HCEC 1CT (cell line): ENCODE results near the gene BICDL1.

Source experiments
- DNase-seq: peaks from one replicate; pipeline ENCODE4 v3.0.0-alpha.2; 2017

The BICDL1 gene

DNA sequence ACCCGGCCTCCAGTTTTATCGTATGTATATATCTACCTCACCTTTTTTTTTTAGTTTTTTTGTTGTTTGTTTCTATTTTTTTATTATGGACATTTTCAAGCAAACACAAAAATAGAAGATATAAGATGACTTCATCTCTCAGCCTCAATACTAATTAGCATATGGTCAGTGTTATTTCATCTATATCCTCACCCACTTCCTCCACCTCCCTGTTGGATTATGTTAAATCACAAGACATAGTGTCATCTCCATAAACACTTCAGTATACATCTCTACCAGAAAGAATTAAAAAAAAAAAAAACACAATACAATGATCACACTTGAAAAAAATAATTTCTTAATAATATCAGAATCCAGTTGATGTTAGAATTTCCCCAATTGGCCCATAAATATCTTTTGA is 92.6 kb downstream of the BICDL1 start:
- no peak for DNase-seq

DNA sequence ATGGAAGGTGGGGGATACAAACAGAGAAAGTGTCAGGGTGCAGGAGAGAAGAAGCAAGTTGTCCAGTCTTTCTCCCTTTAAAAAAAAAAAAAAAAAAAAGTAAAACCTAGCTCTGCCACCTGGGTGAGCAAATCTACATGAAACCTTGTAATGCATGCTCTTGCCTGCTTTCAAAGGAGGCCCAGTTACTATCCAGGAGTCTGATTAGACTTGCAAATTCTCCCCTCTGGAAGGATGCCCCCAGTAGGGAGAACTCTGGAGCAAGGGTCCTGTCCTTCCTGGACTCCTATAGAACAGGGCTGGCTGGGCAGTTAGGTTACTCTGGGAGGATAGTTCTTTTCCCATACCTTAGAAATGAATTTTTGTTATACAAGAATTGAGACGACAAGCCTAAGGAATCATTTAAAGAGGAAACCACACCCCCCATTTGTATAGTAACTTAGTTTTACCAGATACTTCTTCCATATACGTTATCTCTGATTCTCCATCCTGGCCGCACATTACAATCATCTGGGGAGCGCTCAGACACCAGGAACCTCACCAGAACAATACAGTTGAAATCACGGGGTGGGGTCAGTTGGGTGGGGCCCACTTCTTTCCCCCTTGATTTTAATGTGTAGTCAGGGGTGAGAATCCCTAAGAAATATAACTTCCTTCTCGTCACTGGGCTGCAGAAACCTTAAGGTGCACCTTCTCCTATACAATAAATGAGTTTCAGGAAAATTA is 97.0 kb downstream of the BICDL1 start:
- DNase-seq: no peak

DNA sequence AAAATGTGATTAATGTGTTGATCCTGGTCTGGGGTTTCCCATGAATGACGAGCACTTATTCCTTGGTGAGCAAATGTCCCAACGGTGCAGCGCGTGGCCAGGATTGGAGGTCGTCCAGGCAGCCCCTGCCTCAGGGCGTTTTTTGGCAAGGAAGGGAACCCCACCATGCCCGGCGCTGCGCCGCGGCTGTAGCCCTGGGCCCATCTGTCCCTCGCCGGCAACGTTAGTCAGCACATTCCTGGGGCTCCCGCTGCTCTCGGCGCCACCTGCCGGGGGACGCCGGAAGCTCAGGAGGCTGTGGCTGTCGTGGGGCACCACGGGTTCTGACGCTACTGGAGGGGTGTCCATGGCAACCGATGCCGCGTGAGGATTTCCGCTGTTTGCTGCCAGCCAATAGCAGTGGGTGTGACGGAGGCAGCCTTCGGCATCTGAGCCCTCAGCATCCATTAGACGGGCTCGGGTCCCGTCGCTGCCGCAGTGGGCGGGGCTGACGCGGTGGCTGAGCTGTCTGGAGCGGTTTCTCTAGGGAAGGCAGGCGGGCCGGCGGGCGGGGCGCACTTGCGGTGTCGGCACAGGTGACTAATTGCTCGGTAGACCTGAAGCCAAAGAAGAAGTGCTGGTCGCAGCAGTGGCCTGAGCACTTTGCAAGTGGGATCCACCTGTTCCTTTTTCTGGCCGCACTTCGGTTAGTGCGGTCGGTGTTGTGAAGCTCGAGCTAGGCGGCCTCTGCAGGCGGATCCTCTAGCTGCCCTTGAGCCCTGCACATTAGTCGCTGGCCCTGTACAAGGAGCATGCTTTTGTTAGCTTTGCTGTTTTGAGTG is 98.0 kb downstream of the BICDL1 start:
- DNase-seq: peak; percentile 97

DNA sequence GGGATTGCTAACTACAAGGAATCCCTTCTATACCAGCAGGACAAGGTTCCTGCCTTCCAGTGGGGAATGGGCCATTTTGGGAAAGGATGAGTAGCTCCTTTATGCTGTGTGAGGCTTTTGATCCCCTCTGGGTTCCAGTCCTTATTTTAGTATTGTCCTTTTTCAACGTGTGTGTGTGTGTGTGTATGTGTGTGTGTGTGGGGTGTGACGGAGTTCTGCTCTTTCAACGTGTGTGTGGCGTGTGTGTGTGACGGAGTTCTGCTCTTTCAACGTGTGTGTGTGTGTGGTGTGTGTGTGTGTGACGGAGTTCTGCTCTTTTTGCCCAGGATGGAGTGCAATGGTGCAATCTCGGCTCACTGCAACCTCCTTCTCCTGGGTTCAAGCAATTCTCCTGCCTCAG is 100.1 kb downstream of the BICDL1 start:
- DNase-seq: no peak

DNA sequence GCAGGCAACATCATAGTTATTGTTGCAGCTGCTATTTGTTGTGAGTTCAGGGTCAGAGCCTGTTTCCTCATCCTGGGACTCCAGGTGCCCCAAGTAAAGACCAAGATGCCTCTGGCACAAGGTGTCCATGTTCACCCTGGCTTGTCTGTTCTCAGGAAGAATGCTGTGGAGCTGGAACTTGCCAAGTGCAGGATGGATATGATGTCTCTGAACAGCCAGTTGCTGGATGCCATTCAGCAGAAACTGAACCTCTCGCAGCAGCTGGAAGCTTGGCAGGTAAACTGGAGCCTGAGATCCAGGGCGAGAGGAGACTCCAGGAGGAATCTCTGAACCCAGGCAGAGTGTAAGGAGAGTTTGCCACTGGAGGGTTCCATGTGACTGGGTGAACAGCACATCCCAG is 100.8 kb downstream of the BICDL1 start:
- no peak for DNase-seq

DNA sequence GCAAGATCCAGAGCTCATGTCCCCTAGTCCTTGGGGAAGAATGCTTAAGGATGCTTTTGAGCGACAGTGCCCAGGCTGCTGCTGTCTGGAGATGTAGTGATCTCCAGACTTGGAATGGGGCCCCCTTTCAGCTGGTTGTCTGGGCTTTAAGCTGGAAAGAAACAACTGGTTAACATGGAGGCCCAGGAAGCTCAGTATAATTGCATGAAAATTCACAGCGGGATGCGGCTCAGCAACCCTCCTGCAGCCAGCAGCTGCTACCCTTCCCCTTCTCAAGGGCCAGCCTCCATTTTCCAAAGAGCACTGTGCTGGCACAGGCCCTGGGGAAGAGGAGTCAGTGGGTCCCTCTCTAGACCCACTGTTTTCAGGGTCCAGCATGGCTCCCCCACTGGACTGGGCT is 101.2 kb downstream of the BICDL1 start:
- no peak for DNase-seq

DNA sequence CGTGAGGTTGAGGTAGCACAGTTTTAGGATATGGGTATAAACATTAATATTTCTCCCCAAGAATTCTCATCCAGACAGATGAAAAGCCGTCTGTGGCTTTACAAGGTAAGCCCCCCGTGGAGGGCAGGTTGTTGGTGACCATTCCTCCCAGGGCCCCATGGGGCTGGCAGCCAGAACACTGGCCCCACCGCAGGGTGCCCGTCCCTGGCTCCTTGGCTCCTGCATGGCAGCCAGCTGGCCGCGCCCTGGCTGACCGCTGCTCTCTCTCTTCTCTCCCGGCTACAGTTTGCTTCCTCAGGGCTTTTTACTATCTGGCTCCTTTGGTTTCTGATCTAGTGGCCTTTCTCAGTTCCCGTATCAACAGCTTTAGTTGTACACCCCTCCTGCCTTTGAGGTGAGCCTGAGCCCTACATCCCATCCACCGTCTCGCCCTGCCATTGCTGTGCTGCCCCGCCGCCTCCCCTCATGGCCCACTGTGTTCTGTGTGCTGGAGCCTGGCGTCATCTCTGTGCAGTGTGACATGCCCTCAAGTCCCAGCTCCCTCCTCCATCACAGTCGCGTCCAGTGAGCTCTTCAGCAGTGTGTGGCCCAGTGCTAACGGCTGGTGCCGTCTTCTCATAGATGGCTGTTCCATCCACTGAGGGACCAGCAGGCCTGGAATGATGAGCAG is 101.7 kb downstream of the BICDL1 start:
- DNase-seq: no peak

DNA sequence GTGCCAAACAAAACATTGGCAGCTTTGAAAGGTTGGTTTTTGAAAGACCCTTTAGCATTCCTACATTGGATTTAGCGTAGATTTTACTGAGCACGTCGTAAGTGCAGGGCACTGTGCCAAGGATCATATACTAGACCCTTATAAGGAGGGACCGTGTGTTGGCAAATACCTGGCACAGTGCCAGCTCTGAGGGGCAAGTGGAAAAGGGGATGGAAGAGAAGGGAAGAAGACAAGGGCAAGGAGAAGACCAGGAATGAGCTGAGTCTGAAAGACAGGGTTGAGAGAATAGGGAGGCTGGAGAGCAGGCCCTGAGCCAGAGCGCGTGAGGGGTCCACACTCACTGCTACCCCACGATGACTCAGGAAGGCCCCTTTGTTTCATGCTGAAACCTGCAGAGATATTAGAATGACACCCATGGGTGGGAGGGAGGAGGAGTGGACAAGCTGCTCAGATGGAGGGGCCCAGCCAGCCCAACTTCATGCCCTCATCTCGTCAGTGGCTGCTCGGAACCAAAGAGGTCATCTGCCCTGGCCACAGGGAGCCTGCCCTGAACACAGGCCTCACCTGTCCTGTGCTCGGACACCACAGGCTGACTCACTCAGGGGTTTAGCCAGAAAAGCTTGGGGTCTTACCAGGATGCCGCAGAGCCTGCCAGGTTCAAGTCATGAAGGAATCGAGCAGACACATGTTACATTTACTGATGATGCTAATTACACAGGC is 102.5 kb downstream of the BICDL1 start:
- no peak for DNase-seq

DNA sequence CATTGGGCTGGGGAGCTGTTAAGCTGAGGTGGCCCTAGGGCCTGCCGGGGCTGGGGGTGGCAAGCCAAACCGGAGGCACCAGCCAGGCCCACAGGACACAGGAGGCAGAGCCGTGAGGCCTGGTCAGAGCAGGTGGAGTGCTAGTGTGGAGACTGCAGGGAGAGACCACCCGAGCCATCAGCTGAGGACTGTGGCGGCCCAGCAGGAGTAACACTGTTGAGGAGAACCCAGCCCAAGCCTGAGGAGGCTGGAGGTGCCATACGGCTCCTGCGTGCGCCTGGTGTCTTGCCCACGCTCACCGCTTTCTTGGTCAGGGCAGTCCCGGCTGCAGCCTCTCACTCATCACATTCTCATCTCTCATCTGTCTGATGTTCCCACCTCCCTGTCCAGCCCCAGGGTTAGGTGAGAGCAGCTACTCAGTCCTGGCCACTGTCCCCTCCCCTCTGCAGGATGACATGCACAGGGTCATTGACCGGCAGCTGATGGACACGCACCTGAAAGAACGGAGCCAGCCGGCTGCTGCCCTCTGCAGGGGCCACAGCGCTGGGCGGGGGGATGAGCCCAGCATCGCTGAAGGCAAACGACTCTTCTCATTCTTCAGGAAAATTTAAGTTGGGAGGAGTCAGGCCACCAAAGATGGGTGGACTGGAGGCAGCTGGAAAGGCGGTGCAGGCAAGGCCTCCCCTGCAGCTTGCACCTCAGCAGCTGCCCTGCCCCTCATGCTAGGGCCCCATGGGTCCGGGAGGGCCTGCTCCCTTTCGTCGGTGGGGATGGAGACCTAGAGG is 103.7 kb downstream of the BICDL1 start:
- DNase-seq: no peak

DNA sequence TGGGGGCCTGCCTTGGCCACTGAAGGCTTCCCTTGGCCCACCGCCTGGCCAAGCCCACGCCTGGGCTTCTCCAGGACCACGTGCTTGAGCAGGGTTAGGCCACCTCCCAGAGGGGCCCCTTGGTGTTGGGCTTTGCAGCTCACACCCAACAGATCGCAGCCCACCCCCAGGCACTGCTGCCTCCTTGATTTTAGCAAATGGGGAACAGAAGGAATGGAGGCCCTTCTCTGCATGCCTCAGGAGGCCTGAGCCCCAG is 104.2 kb downstream of the BICDL1 start:
- DNase-seq: no peak

DNA sequence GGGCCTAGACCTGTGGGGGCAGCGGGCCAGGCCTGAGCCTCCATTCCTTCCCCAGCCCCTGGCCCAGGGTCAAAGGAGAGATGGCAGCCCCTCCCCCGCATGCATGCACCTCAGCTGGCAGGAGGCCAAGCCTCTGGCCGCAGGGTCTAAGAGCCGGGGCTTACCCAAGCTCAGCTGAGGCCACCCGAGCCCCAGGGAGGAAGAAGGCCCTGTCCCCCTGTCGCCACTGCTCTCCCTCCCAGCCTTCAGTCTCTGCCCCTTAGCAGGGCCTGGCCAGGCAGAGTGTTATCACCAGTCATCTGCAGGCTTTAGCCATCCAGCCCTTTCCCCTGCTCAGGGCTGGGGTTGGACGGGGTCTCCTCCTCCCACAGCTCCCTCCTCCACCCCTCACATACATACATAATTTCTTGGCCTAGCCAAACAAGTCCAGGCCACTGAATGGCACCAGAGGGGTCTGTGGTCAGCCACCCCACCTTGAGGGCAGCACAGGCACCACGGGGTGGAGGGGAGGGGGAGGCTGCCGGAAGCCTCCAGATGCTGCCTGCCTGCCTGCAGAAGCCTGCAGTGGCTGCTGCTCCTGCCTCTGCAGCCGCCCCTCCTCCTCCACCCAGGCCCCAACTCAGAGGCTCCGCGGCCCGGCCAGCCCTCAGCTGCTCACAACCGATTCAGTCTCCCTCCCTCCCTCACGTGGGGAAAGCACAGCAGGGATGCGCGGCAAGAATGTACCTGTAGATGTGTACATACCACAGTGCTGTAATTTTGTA is 104.7 kb downstream of the BICDL1 start:
- DNase-seq: no peak

DNA sequence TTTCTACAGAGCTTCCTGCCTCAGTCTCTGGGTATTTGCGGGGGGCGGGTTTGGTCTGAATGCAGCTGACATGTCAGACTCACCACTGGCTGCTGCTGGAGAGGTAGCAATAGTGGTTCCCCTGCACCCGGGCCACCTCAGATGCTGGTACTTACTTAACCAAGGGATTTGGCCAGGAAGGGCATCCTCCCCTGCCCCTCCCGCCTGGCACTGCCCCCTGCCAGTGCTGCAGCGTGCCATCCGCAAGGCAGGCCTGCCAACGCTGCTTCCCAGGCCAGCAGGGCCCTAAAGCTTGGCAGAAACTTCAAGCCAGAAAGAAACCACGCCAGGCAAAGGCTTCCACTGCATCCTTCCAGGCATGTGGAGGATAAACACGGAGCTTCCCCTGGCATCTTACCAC is 105.4 kb downstream of the BICDL1 start:
- DNase-seq: no peak

DNA sequence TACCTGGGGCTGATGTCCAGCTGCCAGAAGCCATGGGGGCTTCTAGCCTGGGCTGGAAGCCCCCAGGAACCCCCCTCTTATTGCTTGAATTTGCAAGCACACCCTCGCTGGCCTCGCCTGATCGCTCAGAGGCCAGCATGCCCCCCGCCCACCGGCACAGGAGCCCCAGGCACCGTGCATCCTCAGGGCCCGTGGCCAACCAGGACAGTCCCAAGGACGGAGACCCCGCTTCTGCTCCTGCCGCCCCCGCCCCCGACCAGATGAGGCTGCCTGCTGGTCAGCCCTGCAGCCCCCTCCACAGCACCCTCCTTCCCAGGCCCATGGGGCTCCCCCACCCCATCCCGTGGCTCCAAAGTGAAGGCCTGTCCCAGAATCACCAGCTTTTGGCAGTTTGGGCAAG is 106.3 kb downstream of the BICDL1 start:
- DNase-seq: no peak

DNA sequence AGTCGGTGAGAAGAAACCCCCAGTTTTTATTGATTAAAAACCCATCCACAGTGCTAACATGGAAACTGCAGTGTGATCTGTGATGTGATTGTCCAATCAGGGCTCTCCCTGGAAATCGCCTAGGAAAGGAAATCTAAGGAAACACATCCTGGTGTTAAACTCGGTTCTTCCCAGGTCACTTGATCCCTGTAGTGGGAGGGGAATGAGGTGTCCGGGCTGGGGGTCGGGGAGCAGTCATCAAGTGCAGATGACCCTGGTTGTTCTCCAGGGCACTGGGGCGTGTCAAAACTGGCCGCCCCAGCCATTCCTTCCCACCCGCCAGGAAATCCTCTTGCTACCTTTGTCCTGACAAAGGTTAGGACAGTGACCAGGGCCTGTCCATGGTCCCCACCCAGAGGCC is 106.7 kb downstream of the BICDL1 start:
- no peak for DNase-seq

DNA sequence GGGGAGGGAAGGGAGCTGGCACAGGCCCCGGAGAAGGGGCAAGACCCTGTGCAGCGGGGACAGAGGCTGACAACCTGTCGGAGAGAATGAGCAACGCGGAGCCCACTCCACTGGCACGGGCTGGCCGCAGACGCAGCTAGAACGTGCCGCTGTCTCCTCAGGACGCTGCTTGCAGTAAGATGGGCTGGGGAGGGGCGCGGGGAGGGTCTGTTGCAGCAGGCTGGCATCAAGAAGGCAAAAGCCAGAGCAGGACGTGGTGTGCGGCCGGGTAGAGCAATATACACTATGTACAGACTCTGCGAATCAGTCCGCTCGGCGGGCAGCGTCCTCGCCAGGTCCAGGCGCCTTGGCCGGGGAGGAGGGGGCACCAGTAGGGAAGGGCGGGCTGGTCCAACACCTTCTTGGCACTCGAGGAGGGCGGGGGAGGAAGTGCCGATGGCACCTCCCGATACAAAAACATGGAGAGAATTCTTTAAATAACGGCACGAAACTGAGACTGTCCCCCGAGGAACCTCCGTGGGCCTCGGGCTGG is 107.7 kb downstream of the BICDL1 start:
- DNase-seq: no peak

DNA sequence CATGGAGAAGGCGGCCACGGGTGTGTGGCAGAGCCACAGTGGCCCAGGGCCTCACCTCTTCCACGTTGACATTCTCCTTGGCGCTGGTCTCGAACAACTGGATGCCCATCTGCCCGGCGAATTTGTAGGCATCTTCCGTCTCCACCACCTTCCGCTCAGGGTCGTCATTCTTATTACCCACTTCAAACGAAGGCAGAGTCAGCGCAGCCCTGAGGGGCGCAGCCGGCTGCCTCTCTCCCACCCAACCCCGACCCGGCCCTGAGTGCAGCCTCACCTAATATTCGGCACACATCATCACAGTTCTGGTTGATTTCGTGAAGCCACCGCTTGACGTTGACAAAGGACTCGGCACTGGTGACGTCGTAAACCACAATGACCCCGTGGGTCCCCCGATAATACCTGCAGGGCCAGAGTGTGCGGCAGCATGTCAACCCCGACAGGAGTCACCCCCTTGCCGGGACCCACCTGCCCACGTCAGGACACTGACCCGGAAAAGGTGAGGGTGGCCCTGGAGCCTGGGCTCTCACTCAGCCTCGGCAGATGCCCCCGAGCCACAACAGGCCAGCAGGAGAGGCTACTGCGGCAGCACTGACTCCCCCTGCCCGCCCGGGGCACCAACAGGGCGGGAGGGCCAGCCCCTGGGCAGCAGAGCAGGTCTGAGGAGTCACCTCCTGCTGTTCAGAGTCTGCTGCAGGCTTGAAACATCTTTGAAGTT is 109.9 kb downstream of the BICDL1 start:
- DNase-seq: no peak

DNA sequence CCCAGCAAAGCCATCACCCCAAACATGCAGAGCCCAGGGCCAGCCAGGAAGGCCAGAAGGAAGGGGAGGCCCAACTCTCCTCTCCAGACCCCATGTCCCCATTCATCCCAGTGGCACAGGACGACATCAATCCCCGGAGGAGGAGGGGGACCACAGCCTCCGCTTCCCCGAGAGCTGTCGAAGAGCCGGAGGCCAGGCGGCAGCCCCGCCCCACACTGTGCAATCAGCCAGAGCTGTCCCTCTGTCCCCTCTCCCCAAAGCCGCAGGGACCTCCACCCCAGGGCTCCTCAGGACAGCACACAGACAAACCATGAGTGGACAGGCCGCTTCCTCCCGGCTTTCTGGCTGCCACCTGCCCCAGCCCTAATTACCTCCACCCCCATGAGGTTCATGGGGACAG is 110.7 kb downstream of the BICDL1 start:
- no peak for DNase-seq

DNA sequence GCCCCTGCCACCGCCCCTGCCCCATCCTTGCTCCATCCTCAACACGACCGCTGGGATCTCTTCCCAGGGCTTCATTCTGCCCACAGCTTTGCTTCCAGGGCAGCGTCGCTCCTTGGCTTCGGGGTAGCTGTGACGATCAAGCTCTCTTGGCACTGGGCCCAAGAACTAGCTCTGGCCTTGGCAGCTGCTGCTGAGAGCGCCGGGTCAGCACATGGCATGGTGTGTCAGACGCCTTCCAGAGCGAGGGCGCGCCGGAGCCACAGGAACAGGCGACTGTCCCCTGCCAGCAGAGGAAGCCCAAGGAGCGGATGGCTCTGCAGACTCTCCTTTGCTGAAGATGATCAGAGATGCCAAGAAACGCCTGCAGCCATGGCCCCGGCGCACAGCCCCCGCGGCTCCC is 111.6 kb downstream of the BICDL1 start:
- no peak for DNase-seq

DNA sequence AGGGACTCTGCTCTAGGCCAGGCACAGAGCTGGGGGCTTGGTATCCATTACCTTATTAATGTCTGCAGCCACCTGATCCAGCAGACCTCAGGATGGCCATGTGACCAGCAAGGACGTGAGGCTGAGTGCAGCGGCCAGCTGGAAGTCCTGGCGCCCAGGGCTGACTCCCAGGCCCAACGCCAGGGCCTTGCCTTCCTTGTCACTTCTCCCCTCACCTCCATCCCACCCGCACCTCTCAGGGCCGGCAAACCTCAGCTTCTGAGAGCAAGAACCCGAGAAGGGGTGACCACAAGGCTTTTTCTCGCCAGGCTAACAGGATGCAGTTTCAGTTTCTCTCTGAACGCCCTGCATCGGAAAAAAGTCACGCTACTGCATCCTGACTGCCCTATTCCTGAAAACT is 112.1 kb downstream of the BICDL1 start:
- DNase-seq: no peak

DNA sequence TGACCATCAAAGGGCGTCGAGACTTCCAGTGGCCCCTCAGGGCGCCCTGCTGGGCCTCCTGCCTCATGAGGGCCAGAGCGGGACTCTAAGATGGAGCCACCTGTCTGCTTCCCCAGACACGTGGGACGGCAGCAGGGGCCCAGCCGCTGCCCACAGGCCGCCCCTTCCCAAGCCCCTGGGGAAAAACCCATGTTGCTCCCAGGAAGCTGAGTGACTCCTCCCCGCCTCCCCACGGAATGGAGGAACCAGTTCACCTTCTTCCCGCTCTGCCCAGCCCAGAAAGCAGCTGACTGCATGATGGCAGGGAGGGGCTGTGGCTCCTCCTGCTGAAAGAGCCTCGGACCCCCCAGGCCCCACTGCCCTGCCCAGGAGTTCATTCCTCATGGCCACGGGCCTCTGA is 112.6 kb downstream of the BICDL1 start:
- no peak for DNase-seq
